Pancreas (tissue), 10 donors: Measurements from ENCODE around the gene OTUD6A. TPM values are rescaled to one million over a fixed set of nuclear protein-coding genes. Genes with fewer than 3 reads are reported as not detected.

Source experiments
- ATAC-seq, 4 donors: fragments of 200-7000 bp; cut with Tn5 transposase; one replicate each; pipeline versions ENCODE4 v1.8.0 to v1.9.1; 2020; ENCODE audit warnings: mild to moderate bottlenecking in 4 of 4, moderate library complexity in 4 of 4
- DNase-seq, 6 donors: peaks; one replicate each; pipeline ENCODE4 v3.0.0-alpha.2; 2020
- FAIRE-seq: peaks from 2 replicates; lab custom pipeline; 2012; peaks lifted over from hg19 to GRCh38; lab: Jason Lieb, UNC
- H3K27ac ChIP-seq, 4 donors: fragments of 200-600 bp; sonication (generic); 1 replicate in 3 of 4; 2 replicates in 1 of 4; pipeline versions ENCODE4 v1.5.0 to v1.8.0; 2020
- H3K27me3 ChIP-seq, 4 donors: fragments of 200-600 bp; one replicate each; pipeline ENCODE4 v1.8.0; 2021
- H3K36me3 ChIP-seq, 3 donors: fragments of 200-600 bp; sonication (generic) in 1 of 3; one replicate each; pipeline versions ENCODE4 v1.5.0 to v1.8.0; 2020 to 2021
- H3K4me1 ChIP-seq, 3 donors: fragments of 200-600 bp; one replicate each; pipeline ENCODE4 v1.8.0; 2021
- H3K4me3 ChIP-seq, 4 donors: fragments of 200-600 bp; sonication (generic) in 2 of 4; one replicate each; pipeline versions ENCODE4 v1.5.0 to v1.8.0; 2020 to 2021
- H3K9me3 ChIP-seq, 4 donors: fragments of 200-600 bp; one replicate each; pipeline ENCODE4 v1.8.0; 2021
- CTCF ChIP-seq, 4 donors: fragments of 200-600 bp; sonication (generic) in 3 of 4; IDR thresholded peaks; one replicate each; pipeline versions ENCODE4 v1.5.0 to v1.8.0; 2021; ENCODE audit warnings: antibody characterized with exemption in 4 of 4
- WGBS, 2 donors: extraction: QIAGEN DNeasy Blood & Tissue Kit; methylation state at CpG; one replicate each; pipeline ENCODE4 v1.1.7; 2013; 5-methylcytosine and 5-hydroxymethylcytosine counted together
- intact Hi-C, 3 donors: fragments of 100-400 bp; cut with DNase I; formaldehyde crosslinking; loops; one replicate each; pipeline versions ENCODE4 v1.11.1 to v1.14.2; 2022
- polyA plus RNA-seq, 2 donors: library from polyadenylated mRNA; stranded (reverse); fragments of 200-250 nt; gene quantifications; one replicate each; pipeline ENCODE4 v1.2.3, GENCODE V29; 2013
- total RNA-seq, 6 donors: library from RNA; stranded (reverse); fragmentation: NEBNext Ultra II Directional in 4 of 6; extraction: Animal tissue kit (Norgen Biotek cat#: 25700) in 4 of 6; gene quantifications; one replicate each; pipeline versions ENCODE4 v1.2.1 to v1.2.4, GENCODE V29; 2021 to 2023
- donor health status: healthy with polysubstance abuse.
- donor health status: DM: no; HTN: no; CAD: no; lungs with moderate emphysema.
- donor health status: DM: no; HTN: no; CAD: no.
- donor health status: control.
- donor health status: control.
- donor health status: Bipolar disorder and iron deficiency.
- donor health status: DM: yes; HTN: yes; CAD: no.
- donor health status: DM: no; HTN: no; CAD: no.
- donor health status: DM: no; HTN: no; CAD: no.
- donor health status: DM: yes; HTN: yes; CAD: no.

Gene OTUD6A
- total and polyA plus RNA-seq, 8 donors, result not detected

- H3K9me3 ChIP-seq, result no peaks in the 10 kb centered on the region
- intact Hi-C loops, result no loop called here
- WGBS, 2 donors, result 68 to 76% methylated on average over 11 of the region's 11 CpGs
- DNase-seq (no peak), ATAC-seq (no peak), FAIRE-seq (no peak)
- no peak overlapping the region for H3K4me3 ChIP-seq
- H3K27ac ChIP-seq, result no peak overlapping the region
- no peaks in the 10 kb centered on the region for H3K36me3 ChIP-seq
- H3K4me1 ChIP-seq, result no peaks in the 10 kb centered on the region
- TF ChIP-seq CTCF (IDR thresholded peaks at IDR 0.05), result no peak
- H3K27me3 ChIP-seq, result peaks cover 0 to 8% (median 0%) of the 10 kb centered on the region in 4 donors
Observed at GRCh38 chrX:70042399-70043371, 19.6 kb upstream of the OTUD6A start.

DNA sequence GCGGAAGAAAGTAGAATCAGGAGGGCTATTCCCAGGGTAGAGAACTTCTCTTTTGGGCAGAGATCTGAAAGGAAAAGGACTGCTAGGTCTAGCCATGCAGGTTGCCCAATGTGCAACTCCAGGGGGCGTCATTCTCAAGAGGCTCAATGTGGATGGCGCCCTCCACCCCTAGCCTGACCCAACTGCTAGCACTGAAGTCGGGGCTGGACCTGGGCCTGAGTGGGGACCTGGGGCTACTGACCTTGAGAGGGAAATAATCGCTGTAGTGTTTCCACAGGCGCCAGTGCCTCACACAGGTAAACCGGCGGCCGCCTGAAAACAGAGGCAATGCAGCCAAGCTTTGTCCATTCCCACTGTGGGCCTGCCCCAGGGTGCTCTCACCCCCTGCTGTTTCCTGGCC is 18.6 kb upstream of the OTUD6A start:
- Histone ChIP-seq H3K9me3 (no peaks in the 10 kb centered on the region), H3K4me1 (no peaks in the 10 kb centered on the region), H3K36me3 (no peaks in the 10 kb centered on the region), H3K27me3 (peaks cover 0 to 8% (median 0%) of the 10 kb centered on the region in 4 donors), H3K27ac (no peak overlapping the region), H3K4me3 (no peak overlapping the region)
- intact Hi-C loops, result no loop called here
- no peak for FAIRE-seq
- WGBS, 2 donors, result 78 to 87% methylated on average over 9 of the region's 9 CpGs
- DNase-seq, result no peak
- ATAC-seq, result no peak
- TF ChIP-seq CTCF (IDR thresholded peaks at IDR 0.05), result no peak

- no peak for FAIRE-seq
- Histone ChIP-seq H3K9me3 (no peaks in the 10 kb centered on the region), H3K27ac (no peak overlapping the region), H3K4me1 (no peaks in the 10 kb centered on the region), H3K36me3 (no peaks in the 10 kb centered on the region), H3K4me3 (no peak overlapping the region), H3K27me3 (peaks cover 0 to 8% (median 0%) of the 10 kb centered on the region in 4 donors)
- intact Hi-C loops, result no loop called here
- 45 to 63% methylated on average over 4 of the region's 4 CpGs for WGBS, 2 donors
- DNase-seq, result no peak
- TF ChIP-seq CTCF (IDR thresholded peaks at IDR 0.05), result no peak
- ATAC-seq, result no peak
Observed at GRCh38 chrX:70044541-70045245, 17.6 kb upstream of the OTUD6A start.

GRCh38 chrX:70046978-70047377 is 15.3 kb upstream of the OTUD6A start:
- intact Hi-C loops, result no loop called here
- Histone ChIP-seq H3K9me3 (no peaks in the 10 kb centered on the region), H3K36me3 (no peaks in the 10 kb centered on the region), H3K27ac (no peak overlapping the region), H3K4me1 (no peaks in the 10 kb centered on the region), H3K27me3 (peaks cover 0 to 8% (median 0%) of the 10 kb centered on the region in 4 donors), H3K4me3 (no peak overlapping the region)
- DNase-seq (no peak), ATAC-seq (no peak), FAIRE-seq (no peak)
- TF ChIP-seq CTCF (IDR thresholded peaks at IDR 0.05), result no peak
